Tibial nerve (tissue), 4 donors: ENCODE data around the gene SOX18. TPM values are rescaled to one million over a fixed set of nuclear protein-coding genes. Genes with fewer than 3 reads are reported as not detected.

Experiments used
- DNase-seq, 2 donors: peaks; one replicate each; pipeline ENCODE4 v3.0.0-alpha.2; 2019; ENCODE audit warnings: low spot score in 2 of 2
- H3K27ac ChIP-seq, 4 donors: fragments of 200-600 bp; sonication (generic) in 3 of 4; one replicate each; pipeline ENCODE4 v1.5.1; 2017 to 2019; ENCODE audit warnings: mild to moderate bottlenecking in 1 of 4
- H3K27me3 ChIP-seq, 2 donors: fragments of 200-600 bp; sonication (generic) in 1 of 2; one replicate each; pipeline versions ENCODE4 v1.5.1 to v1.6.0; 2017 to 2019
- H3K36me3 ChIP-seq, 3 donors: fragments of 200-600 bp; sonication (generic); one replicate each; pipeline ENCODE4 v1.5.1; 2018 to 2019
- H3K4me1 ChIP-seq, 4 donors: fragments of 200-600 bp; sonication (generic) in 3 of 4; one replicate each; pipeline ENCODE4 v1.5.1; 2017 to 2019
- H3K4me3 ChIP-seq, 4 donors: fragments of 200-600 bp; sonication (generic) in 3 of 4; one replicate each; pipeline ENCODE4 v1.5.1; 2017 to 2019; ENCODE audit warnings: mild to moderate bottlenecking in 1 of 4, moderate library complexity in 1 of 4
- H3K9me3 ChIP-seq, 4 donors: fragments of 200-600 bp; sonication (generic) in 3 of 4; one replicate each; pipeline ENCODE4 v1.5.1; 2017 to 2019
- EP300 ChIP-seq, 2 donors: sonication (generic); formaldehyde crosslinking; IDR thresholded peaks; one replicate each; pipeline ENCODE4 v1.6.1; 2017; ENCODE audit warnings: antibody characterized with exemption in 2 of 2, mild to moderate bottlenecking in 1 of 2
- POLR2A ChIP-seq, 2 donors: fragments of 450-650 bp; IDR thresholded peaks; one replicate each; pipeline ENCODE4 v1.6.1; 2017; ENCODE audit warnings: antibody characterized with exemption in 2 of 2, mild to moderate bottlenecking in 2 of 2, moderate library complexity in 2 of 2
- WGBS, 2 donors: methylation state at CpG; one replicate each; pipeline ENCODE4 v1.1.5; 2018; 5-methylcytosine and 5-hydroxymethylcytosine counted together
- total RNA-seq, 4 donors: library from RNA; depleted of rRNA; stranded (reverse); fragments of >200 nt; gene quantifications; one replicate each; pipeline ENCODE4 v1.1.0, GENCODE V29; 2016
- TF ChIP-seq, protein P1 (sequence below), 5 experiments: fragments of 200-600 bp in 3 of 5; fragments of 450-650 bp in 2 of 5; sonication (generic) in 3 of 5; IDR thresholded peaks; one replicate each; pipeline ENCODE4 v1.5.1; 2016 to 2019; ENCODE audit warnings: antibody characterized with exemption in 5 of 5, mild to moderate bottlenecking in 3 of 5, moderate library complexity in 2 of 5

Gene SOX18
- total RNA-seq, 4 donors from 2014 or later = 4.6 to 44.6 (median 21.4) TPM

DNA sequence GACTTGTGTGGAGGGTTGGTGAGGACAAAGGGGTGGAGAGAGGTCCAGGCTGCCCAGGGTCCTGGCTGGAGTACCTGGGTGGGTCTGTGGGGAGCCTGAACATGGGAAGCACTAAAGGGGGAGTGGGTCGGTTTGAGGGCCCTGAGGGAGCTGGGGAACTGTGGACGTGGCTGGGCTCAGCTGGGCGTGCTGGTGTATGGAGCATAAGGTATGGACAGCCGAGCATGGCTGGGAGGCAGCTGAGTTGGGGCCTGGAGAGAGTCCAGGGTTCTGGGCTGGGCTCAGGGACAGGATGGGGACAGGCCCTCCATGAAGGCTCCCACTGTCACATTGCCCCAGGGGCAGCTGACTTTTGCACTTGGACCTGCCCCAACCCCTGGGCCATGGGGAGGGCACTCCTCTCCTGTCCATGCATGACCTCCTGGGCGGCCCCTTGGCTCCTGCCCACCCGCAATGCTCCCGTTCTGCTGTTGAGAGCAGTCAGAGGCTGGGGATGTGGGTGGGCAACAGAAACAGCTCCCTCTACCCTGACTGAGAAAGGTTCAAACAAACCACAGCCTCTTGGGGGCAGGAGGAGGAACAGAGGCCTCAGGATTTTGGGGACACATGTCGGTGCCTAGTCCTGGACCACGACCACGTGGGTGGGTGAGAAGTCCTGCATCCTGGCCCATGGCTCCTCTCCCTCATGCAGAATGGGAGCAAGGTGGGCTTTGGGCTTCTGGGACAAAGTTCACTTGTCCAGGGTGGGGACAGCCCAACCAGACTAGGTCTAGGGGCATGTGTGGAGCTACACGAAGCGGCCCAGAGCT is 9.0 kb downstream of the SOX18 start:
- peaks cover 0 to 50% (median 27%) of the 10 kb centered on the region in 4 donors for H3K4me1 ChIP-seq
- no peaks in the 10 kb centered on the region for H3K9me3 ChIP-seq
- peaks cover 0 to 79% of the 10 kb centered on the region in 2 donors for H3K27me3 ChIP-seq
- TF ChIP-seq EP300 (IDR thresholded peaks at IDR 0.05) = no peak
- TF ChIP-seq POLR2A (IDR thresholded peaks at IDR 0.05) = no peak
- 55 to 69% methylated on average over 9 to 12 of the region's 12 CpGs for WGBS, 2 donors
- H3K4me3 ChIP-seq = no peak overlapping the region
- peaks cover 0 to 10% (median 0%) of the 10 kb centered on the region in 3 donors for H3K36me3 ChIP-seq
- DNase-seq = no peak
- H3K27ac ChIP-seq = peak overlapping the region in 1 of 4 donors; percentile 15

DNA sequence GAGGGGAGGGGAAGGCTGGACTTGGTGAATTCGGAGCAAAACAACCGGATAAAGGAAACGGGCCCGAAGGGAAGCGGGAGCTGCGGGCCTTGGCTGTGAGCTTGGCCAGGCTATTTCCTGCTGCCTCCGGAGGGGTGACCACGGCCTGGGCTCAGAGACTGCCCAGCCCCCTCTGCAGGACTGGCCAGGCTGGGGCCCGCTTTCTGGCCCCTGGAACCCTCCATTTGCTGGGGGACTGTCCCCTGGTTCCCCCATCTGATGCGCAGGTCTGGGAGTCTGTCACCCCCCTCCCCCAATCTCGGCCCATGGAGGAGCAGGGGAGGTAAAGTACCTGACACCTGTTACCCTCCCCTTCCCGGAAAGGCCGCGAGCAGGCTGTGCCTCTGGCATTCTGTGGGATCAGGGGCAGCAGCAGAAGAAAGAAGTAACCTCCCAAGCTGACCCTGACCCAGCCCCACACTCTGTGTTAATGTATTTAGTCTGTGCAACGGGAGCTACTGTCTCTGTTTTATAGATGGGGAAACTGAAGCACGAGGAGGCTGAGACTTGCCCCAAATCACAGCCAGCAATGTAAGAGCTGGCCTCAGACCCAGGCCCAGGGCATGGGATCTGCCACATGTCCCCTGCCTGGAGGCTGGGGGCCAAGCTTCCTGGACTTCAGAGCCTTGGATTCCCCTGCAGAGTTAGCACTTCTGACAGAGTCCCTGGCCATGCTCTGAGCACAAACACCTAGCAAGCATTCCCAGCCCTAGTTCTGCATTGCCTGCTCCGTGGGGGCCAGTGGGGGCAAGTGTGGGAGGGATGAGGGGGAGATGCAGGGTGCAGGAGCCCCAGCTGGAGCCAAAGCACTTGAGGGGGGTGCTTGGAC is 9.9 kb downstream of the SOX18 start:
- H3K4me3 ChIP-seq = peak overlapping the region in 3 of 4 donors; percentile 3 to 54 (median 52)
- H3K36me3 ChIP-seq = peaks cover 0 to 19% (median 0%) of the 10 kb centered on the region in 3 donors
- H3K27me3 ChIP-seq = peaks cover 0 to 72% of the 10 kb centered on the region in 2 donors
- peaks cover 0 to 50% (median 27%) of the 10 kb centered on the region in 4 donors for H3K4me1 ChIP-seq
- TF ChIP-seq POLR2A (IDR thresholded peaks at IDR 0.05) = no peak
- no peak for TF ChIP-seq EP300 (IDR thresholded peaks at IDR 0.05)
- TF ChIP-seq, protein P1, sequence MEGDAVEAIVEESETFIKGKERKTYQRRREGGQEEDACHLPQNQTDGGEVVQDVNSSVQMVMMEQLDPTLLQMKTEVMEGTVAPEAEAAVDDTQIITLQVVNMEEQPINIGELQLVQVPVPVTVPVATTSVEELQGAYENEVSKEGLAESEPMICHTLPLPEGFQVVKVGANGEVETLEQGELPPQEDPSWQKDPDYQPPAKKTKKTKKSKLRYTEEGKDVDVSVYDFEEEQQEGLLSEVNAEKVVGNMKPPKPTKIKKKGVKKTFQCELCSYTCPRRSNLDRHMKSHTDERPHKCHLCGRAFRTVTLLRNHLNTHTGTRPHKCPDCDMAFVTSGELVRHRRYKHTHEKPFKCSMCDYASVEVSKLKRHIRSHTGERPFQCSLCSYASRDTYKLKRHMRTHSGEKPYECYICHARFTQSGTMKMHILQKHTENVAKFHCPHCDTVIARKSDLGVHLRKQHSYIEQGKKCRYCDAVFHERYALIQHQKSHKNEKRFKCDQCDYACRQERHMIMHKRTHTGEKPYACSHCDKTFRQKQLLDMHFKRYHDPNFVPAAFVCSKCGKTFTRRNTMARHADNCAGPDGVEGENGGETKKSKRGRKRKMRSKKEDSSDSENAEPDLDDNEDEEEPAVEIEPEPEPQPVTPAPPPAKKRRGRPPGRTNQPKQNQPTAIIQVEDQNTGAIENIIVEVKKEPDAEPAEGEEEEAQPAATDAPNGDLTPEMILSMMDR (IDR thresholded peaks at IDR 0.05) = no peak
- no peak for DNase-seq
- H3K9me3 ChIP-seq = no peaks in the 10 kb centered on the region
- peak overlapping the region in 1 of 4 donors; percentile 68 for H3K27ac ChIP-seq
- WGBS, 2 donors = 5 to 11% methylated on average over 15 of the region's 17 CpGs

DNA sequence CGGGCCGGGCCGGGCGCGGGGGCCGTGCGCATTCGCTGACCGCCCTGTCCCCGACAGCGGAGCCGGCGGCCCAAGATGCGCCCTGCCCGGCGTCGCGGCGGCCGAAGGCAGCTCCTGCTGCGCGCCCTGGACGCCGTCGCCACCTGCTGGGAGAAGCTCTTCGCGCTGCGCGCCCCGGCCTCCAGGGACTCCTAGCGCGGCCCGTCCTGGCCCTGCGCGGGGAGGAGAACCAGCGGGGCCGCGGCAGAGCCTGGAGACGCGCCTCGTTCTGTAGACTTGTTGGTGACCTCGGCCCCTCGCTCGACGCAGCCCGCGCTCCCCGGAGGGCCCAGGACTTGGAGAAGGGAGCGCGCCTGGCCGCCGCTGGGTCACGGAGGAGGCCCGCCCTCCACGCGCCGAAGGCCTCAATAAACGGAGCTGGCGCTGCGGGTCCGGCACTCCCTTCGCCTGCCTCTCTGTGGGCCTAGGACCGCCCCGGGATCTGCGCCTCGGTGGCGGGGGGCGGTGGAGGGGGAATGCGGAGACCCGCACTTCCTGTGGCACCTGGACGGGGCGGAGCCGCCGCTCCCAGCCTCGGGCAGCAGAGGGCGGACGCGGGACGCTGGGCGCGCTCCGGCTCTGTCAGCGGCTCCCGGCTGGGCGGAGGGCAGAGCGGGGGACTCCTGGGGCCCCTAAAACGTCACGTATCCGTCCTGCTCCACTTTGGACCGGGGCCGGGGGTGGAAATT is 10.7 kb downstream of the SOX18 start:
- Histone ChIP-seq H3K9me3 (no peaks in the 10 kb centered on the region), H3K4me1 (peaks cover 0 to 50% (median 27%) of the 10 kb centered on the region in 4 donors), H3K36me3 (peaks cover 0 to 27% (median 0%) of the 10 kb centered on the region in 3 donors), H3K27me3 (peaks cover 0 to 65% of the 10 kb centered on the region in 2 donors), H3K4me3 (peak overlapping the region; percentile 3 to 54 (median 32)), H3K27ac (peak overlapping the region in 2 of 4 donors; percentile 52 to 68)
- WGBS, 2 donors = 1 to 2% methylated on average over 20 to 64 of the region's 91 CpGs
- TF ChIP-seq EP300 (IDR thresholded peaks at IDR 0.05) (peak in 1 of 2 donors; percentile 33), POLR2A (IDR thresholded peaks at IDR 0.05) (no peak)
- TF ChIP-seq, protein P1 (IDR thresholded peaks at IDR 0.05) = peak; percentile 60 to 76 (median 73)
- DNase-seq = no peak

DNA sequence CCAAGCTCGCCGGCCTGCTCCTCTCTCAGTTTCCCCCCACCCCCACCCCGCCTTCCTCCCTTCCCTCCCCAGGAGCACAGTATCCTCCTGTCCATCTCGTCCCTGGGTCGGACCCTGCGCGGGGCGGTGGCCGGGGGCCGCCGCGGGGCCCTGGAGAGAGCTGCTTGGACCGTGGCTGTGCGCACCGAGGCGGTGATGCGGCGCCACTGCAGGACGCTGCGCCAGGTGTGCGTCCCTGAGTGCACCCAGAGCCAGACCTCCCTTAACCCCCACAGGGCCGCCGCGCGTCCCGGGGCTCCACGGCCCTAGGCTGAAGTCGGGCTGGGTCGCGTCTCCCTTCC is 11.2 kb downstream of the SOX18 start:
- 2% methylated on average over 30 of the region's 30 CpGs; no CpG with 5 or more reads in 1 of the 2 donors for WGBS, 2 donors
- Histone ChIP-seq H3K4me3 (peak overlapping the region in 2 of 4 donors; percentile 52 to 54), H3K27me3 (peaks cover 0 to 63% of the 10 kb centered on the region in 2 donors), H3K36me3 (peaks cover 0 to 33% (median 0%) of the 10 kb centered on the region in 3 donors), H3K9me3 (no peaks in the 10 kb centered on the region), H3K27ac (peak overlapping the region in 1 of 4 donors; percentile 52), H3K4me1 (peaks cover 0 to 50% (median 27%) of the 10 kb centered on the region in 4 donors)
- no peak for DNase-seq
- TF ChIP-seq, protein P1 (IDR thresholded peaks at IDR 0.05) = no peak
- TF ChIP-seq POLR2A (IDR thresholded peaks at IDR 0.05) (no peak), EP300 (IDR thresholded peaks at IDR 0.05) (no peak)
